DND-41 (cell line): Measurements from ENCODE around the gene GAD1.

Experiments
- CTCF ChIP-seq: IDR thresholded peaks from 2 replicates; pipeline ENCODE4 v1.5.1; 2012; ENCODE audit warnings: borderline replicate concordance, low read length, moderate library complexity, mild to moderate bottlenecking; ENCODE audit not compliant: poor library complexity, severe bottlenecking; ENCODE audit errors: extremely low read depth
- EZH2 ChIP-seq: IDR thresholded peaks from 3 replicates; pipeline ENCODE4 v1.6.1; 2012; ENCODE audit warnings: borderline replicate concordance, low read depth, mild to moderate bottlenecking, moderate library complexity, low read length, inconsistent platforms; ENCODE audit not compliant: severe bottlenecking

GRCh38 chr2:170817093-170818035 is 677 bp downstream of the GAD1 start:
- TF ChIP-seq CTCF (no peak), EZH2 (no peak)
